ENCODE measurements around the gene HDGF. TPM values are rescaled to one million over a fixed set of nuclear protein-coding genes. Genes with fewer than 3 reads are reported as not detected.

The HDGF gene
- total and polyA plus RNA-seq, 2 donors (not counting 3 experiments of a cell fraction or from before 2014, with no cell fraction given): 95.1 to 298 TPM

GRCh38 chr1:156750711-156751450 lies 594 bp downstream of the HDGF start:
- intact Hi-C loops (cut with micrococcal nuclease) (loop anchor here (1.0 kb wide), 3 partner anchors 10 to 23 kb away; partner anchors contain the start of genes ISG20L2, METTL25B, MRPL24 and PRCC), dilution Hi-C loops (cut with MboI; ENCODE audit: extremely low pct_ligation_motif_present, low sequenced_read_pairs) (no loop called here)
- Histone ChIP-seq H3K27ac (ENCODE audit: insufficient read depth, low read depth, low read length) (peak overlapping the region; percentile 85), H3K9me1 (replicated peaks; ENCODE audit: control insufficient read depth, extremely low read depth, insufficient read depth, low read length) (no peaks in the 10 kb centered on the region), H3K4me1 (ENCODE audit: control insufficient read depth, extremely low read depth, insufficient read depth, low read length) (peaks cover 50% of the 10 kb centered on the region), H3K79me2 (ENCODE audit: control insufficient read depth, insufficient read depth, low read length) (peaks cover 62% of the 10 kb centered on the region), H3K4me2 (ENCODE audit: insufficient read depth, low read length) (peak overlapping the region; percentile 76), H3K4me3 (replicated peaks in 1 of 3; ENCODE audit: insufficient read depth in 1 of 3, low read depth in 1 of 3, low read length in 3 of 3) (peak overlapping the region; percentile 88 to 94 (median 92)), H3K9ac (replicated peaks; ENCODE audit: extremely low read depth, insufficient read depth, low read length) (peak overlapping the region; percentile 69), H4K20me1 (replicated peaks; ENCODE audit: control insufficient read depth, extremely low read depth, insufficient read depth, low read length) (no peaks in the 10 kb centered on the region), H3K36me3 (ENCODE audit: control insufficient read depth in 2 of 2, extremely low read depth in 1 of 2, insufficient read depth in 2 of 2, low read length in 2 of 2) (no peaks in the 10 kb centered on the region), H3K9me3 (replicated peaks; ENCODE audit: control insufficient read depth, insufficient read depth, low read length) (no peaks in the 10 kb centered on the region), H2AFZ (ENCODE audit: low read depth, low read length) (no peak overlapping the region), H3K27me3 (ENCODE audit: control insufficient read depth in 2 of 2, insufficient read depth in 2 of 2, low read length in 2 of 2) (no peaks in the 10 kb centered on the region)
- ChIA-PET POLR2A (interaction anchor here (0.6 to 2.3 kb wide), 3 partner anchors 10 to 17 kb away, joined by 6 to 27 read pairs (median 8); partner anchors contain the start of genes MRPL24 and PRCC), CTCF (interaction anchor here (0.8 to 3.9 kb wide), 8 partner anchors 10 to 141 kb away, joined by 3 to 49 read pairs (median 14); partner anchors contain the start of genes INSRR, ISG20L2, METTL25B and MRPL24)
- TF ChIP-seq POLR2AphosphoS5 (IDR thresholded peaks at IDR 0.05; ENCODE audit: insufficient read depth, low read depth, low read length): peak; percentile 36
- no peak for TF ChIP-seq FOS (IDR thresholded peaks at IDR 0.05; ENCODE audit: borderline replicate concordance, insufficient read depth, low read length)
- TF ChIP-seq EZH2 (IDR thresholded peaks at IDR 0.05; ENCODE audit: borderline replicate concordance, low read depth, low read length, severe bottlenecking): no peak
- FAIRE-seq: peak; percentile 31
- no TSS peak for BruUV-seq (replicated peaks)
- peak; percentile 40 for DNase-seq (ENCODE audit: low read depth, low spot score)

GRCh38 chr1:156750191-156750672 lies 1.2 kb downstream of the HDGF start:
- dilution Hi-C loops (cut with MboI; ENCODE audit: extremely low pct_ligation_motif_present, low sequenced_read_pairs): no loop called here
- BruUV-seq (replicated peaks): no TSS peak
- no peak for TF ChIP-seq CTCF (IDR thresholded peaks at IDR 0.05; ENCODE audit: extremely low read depth in 1 of 2, insufficient read depth in 1 of 2, low read depth in 1 of 2, low read length in 2 of 2)
- peak; percentile 14 for TF ChIP-seq POLR2AphosphoS5 (IDR thresholded peaks at IDR 0.05; ENCODE audit: insufficient read depth, low read depth, low read length)
- TF ChIP-seq MAX (IDR thresholded peaks at IDR 0.05; ENCODE audit: insufficient read depth, insufficient read length): no peak
- no peaks in the 10 kb centered on the region for H3K27me3 ChIP-seq (ENCODE audit: control insufficient read depth in 2 of 2, insufficient read depth in 2 of 2, low read length in 2 of 2)
- H3K36me3 ChIP-seq (ENCODE audit: control insufficient read depth in 2 of 2, extremely low read depth in 1 of 2, insufficient read depth in 2 of 2, low read length in 2 of 2): no peaks in the 10 kb centered on the region
- no peak overlapping the region for H2AFZ ChIP-seq (ENCODE audit: low read depth, low read length)
- no peaks in the 10 kb centered on the region for H3K9me1 ChIP-seq (replicated peaks; ENCODE audit: control insufficient read depth, extremely low read depth, insufficient read depth, low read length)
- CTCF ChIA-PET: interaction anchor here (1.3 to 3.9 kb wide), 2 partner anchors 9 to 23 kb away, joined by 4 to 49 read pairs; partner anchors contain the start of genes ISG20L2, METTL25B and MRPL24
- H4K20me1 ChIP-seq (replicated peaks; ENCODE audit: control insufficient read depth, extremely low read depth, insufficient read depth, low read length): no peaks in the 10 kb centered on the region
- H3K9me3 ChIP-seq (replicated peaks; ENCODE audit: control insufficient read depth, insufficient read depth, low read length): no peaks in the 10 kb centered on the region
- peaks cover 51% of the 10 kb centered on the region for H3K4me1 ChIP-seq (ENCODE audit: control insufficient read depth, extremely low read depth, insufficient read depth, low read length)
- intact Hi-C loops (cut with micrococcal nuclease): no loop called here
- peak overlapping the region; percentile 69 for H3K9ac ChIP-seq (replicated peaks; ENCODE audit: extremely low read depth, insufficient read depth, low read length)
- H3K4me3 ChIP-seq (replicated peaks in 1 of 3; ENCODE audit: insufficient read depth in 1 of 3, low read depth in 1 of 3, low read length in 3 of 3): peak overlapping the region; percentile 88 to 94 (median 92)
- FAIRE-seq: no peak
- H3K79me2 ChIP-seq (ENCODE audit: control insufficient read depth, insufficient read depth, low read length): peaks cover 68% of the 10 kb centered on the region
- POLR2A ChIA-PET: interaction anchor here (0.6 to 2.3 kb wide), 2 partner anchors 16 to 17 kb away, joined by 8 to 27 read pairs; partner anchors contain the start of gene PRCC
- peak overlapping the region; percentile 85 for H3K27ac ChIP-seq (ENCODE audit: insufficient read depth, low read depth, low read length)
- peak overlapping the region; percentile 76 for H3K4me2 ChIP-seq (ENCODE audit: insufficient read depth, low read length)
- DNase-seq (ENCODE audit: low read depth, low spot score): peak; percentile 26

Measured in endothelial cell of umbilical vein (primary cell).